GM12873 (cell line): ENCODE results near the gene SLC35G3.

Source experiments
- CTCF ChIP-seq: IDR thresholded peaks from 2 replicates; pipeline ENCODE4 v1.5.1; 2012; ENCODE audit warnings: low read depth, mild to moderate bottlenecking, moderate library complexity, low read length, control low read depth; ENCODE audit not compliant: insufficient read depth; ENCODE audit errors: missing control alignments

SLC35G3 gene

GRCh38 chr17:35183332-35183731 is 10.9 kb downstream of the SLC35G3 start:
- TF ChIP-seq CTCF: no peak

GRCh38 chr17:35176897-35177296 is 17.3 kb downstream of the SLC35G3 start:
- no peak for TF ChIP-seq CTCF

GRCh38 chr17:35175638-35176415 is 18.4 kb downstream of the SLC35G3 start:
- no peak for TF ChIP-seq CTCF

GRCh38 chr17:35174835-35175334 is 19.3 kb downstream of the SLC35G3 start:
- no peak for TF ChIP-seq CTCF

GRCh38 chr17:35171834-35172233 is 22.4 kb downstream of the SLC35G3 start:
- no peak for TF ChIP-seq CTCF

GRCh38 chr17:35170968-35171771 is 23.0 kb downstream of the SLC35G3 start:
- TF ChIP-seq CTCF: no peak

GRCh38 chr17:35169835-35170363 is 24.3 kb downstream of the SLC35G3 start:
- TF ChIP-seq CTCF: no peak
